ENCODE results near the gene CALHM6.
A peak's percentile ranks its signal among the peaks of the same experiment; 100 is the strongest.
"Not testable (repeated sequence)": the region's sequence is repeated elsewhere in the genome, so short reads cannot be mapped to it uniquely, and the experiment has no call there.

Gene CALHM6

DNA sequence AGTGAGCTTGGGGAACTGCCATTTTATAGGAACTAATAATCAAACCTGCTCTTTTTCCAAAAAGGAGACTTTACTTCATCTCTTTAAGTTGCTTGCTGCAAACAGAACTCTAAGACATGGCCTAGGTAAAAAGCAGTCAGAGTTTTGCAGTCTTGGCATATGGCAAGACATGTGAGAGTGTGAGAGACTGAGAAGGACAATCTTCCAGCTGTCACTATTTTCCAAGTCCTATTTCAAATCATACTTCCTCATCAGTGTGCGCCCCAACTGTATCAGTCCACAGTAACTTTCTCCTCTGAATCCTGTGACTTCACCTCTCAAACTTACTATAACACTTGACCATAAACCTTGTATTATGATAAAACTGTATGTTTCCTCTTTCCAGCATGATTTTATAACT is 10.4 kb downstream of the CALHM6 start:
- Histone ChIP-seq H3K36me3 (ENCODE audit: control insufficient read depth in 2 of 2, insufficient read depth in 2 of 2, low read length in 2 of 2) (no peaks in the 10 kb centered on the region), H3K27me3 (ENCODE audit: control insufficient read depth in 2 of 2, insufficient read depth in 2 of 2, low read length in 2 of 2) (no peaks in the 10 kb centered on the region), H3K4me1 (ENCODE audit: control insufficient read depth in 2 of 2, insufficient read depth in 2 of 2, low read length in 2 of 2) (no peaks in the 10 kb centered on the region), H3K27ac (ENCODE audit: low read depth in 2 of 2, low read length in 2 of 2) (no peak overlapping the region), H3K9ac (ENCODE audit: low read depth in 1 of 2, low read length in 2 of 2) (no peak overlapping the region), H3K4me3 (ENCODE audit: low read length in 2 of 2) (no peak overlapping the region), H3K9me3 (ENCODE audit: control insufficient read depth in 2 of 2, low read length in 2 of 2) (no peaks in the 10 kb centered on the region)

DNA sequence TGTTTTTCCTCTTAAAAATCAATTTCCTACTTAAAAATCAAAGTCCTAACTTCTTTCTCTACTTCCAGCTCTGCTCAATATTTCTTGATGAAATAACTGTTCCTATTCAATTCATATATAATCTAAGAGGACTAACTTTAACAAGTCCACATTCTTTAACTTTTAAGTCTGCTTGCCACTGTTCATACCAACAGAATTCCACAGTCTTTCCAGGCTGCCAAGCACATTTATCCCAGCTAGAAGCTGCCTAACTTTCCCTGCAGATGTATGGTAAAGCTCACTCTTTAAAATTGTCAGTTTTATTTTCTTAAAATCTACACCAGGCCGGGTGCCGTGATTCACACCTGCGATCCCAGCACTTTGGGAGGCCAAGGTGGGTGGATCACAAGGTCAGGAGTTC is 11.5 kb downstream of the CALHM6 start:
- Histone ChIP-seq H3K9me3 (ENCODE audit: control insufficient read depth in 2 of 2, low read length in 2 of 2) (no peaks in the 10 kb centered on the region), H3K9ac (ENCODE audit: low read depth in 1 of 2, low read length in 2 of 2) (no peak overlapping the region), H3K4me3 (ENCODE audit: low read length in 2 of 2) (no peak overlapping the region), H3K36me3 (ENCODE audit: control insufficient read depth in 2 of 2, insufficient read depth in 2 of 2, low read length in 2 of 2) (no peaks in the 10 kb centered on the region), H3K4me1 (ENCODE audit: control insufficient read depth in 2 of 2, insufficient read depth in 2 of 2, low read length in 2 of 2) (no peaks in the 10 kb centered on the region), H3K27ac (ENCODE audit: low read depth in 2 of 2, low read length in 2 of 2) (no peak overlapping the region), H3K27me3 (ENCODE audit: control insufficient read depth in 2 of 2, insufficient read depth in 2 of 2, low read length in 2 of 2) (no peaks in the 10 kb centered on the region)

GRCh38 chr6:116475141-116475540 is 14.0 kb downstream of the CALHM6 start:
- no peaks in the 10 kb centered on the region for H3K4me1 ChIP-seq (ENCODE audit: control insufficient read depth in 2 of 2, insufficient read depth in 2 of 2, low read length in 2 of 2)
- no peak overlapping the region for H3K4me3 ChIP-seq (ENCODE audit: low read length in 2 of 2)
- H3K27ac ChIP-seq (ENCODE audit: low read depth in 2 of 2, low read length in 2 of 2), result peak overlapping the region in 1 of 2 donors; percentile 33
- H3K27me3 ChIP-seq (ENCODE audit: control insufficient read depth in 2 of 2, insufficient read depth in 2 of 2, low read length in 2 of 2), result no peaks in the 10 kb centered on the region
- H3K36me3 ChIP-seq (ENCODE audit: control insufficient read depth in 2 of 2, insufficient read depth in 2 of 2, low read length in 2 of 2), result no peaks in the 10 kb centered on the region
- no peaks in the 10 kb centered on the region for H3K9me3 ChIP-seq (ENCODE audit: control insufficient read depth in 2 of 2, low read length in 2 of 2)
- H3K9ac ChIP-seq (ENCODE audit: low read depth in 1 of 2, low read length in 2 of 2), result no peak overlapping the region

- Histone ChIP-seq H3K27me3 (ENCODE audit: control insufficient read depth in 2 of 2, insufficient read depth in 2 of 2, low read length in 2 of 2) (no peaks in the 10 kb centered on the region), H3K9ac (ENCODE audit: low read depth in 1 of 2, low read length in 2 of 2) (no peak overlapping the region), H3K36me3 (ENCODE audit: control insufficient read depth in 2 of 2, insufficient read depth in 2 of 2, low read length in 2 of 2) (no peaks in the 10 kb centered on the region), H3K4me1 (ENCODE audit: control insufficient read depth in 2 of 2, insufficient read depth in 2 of 2, low read length in 2 of 2) (no peaks in the 10 kb centered on the region), H3K4me3 (ENCODE audit: low read length in 2 of 2) (no peak overlapping the region), H3K27ac (ENCODE audit: low read depth in 2 of 2, low read length in 2 of 2) (peak overlapping the region in 1 of 2 donors; percentile 33), H3K9me3 (ENCODE audit: control insufficient read depth in 2 of 2, low read length in 2 of 2) (no peaks in the 10 kb centered on the region)
These were observed 15.0 kb downstream of the CALHM6 start for GRCh38 chr6:116476002-116476678.

- Histone ChIP-seq H3K27me3 (ENCODE audit: control insufficient read depth in 2 of 2, insufficient read depth in 2 of 2, low read length in 2 of 2) (no peaks in the 10 kb centered on the region), H3K9me3 (ENCODE audit: control insufficient read depth in 2 of 2, low read length in 2 of 2) (no peaks in the 10 kb centered on the region), H3K27ac (ENCODE audit: low read depth in 2 of 2, low read length in 2 of 2) (no peak overlapping the region), H3K4me1 (ENCODE audit: control insufficient read depth in 2 of 2, insufficient read depth in 2 of 2, low read length in 2 of 2) (no peaks in the 10 kb centered on the region), H3K36me3 (ENCODE audit: control insufficient read depth in 2 of 2, insufficient read depth in 2 of 2, low read length in 2 of 2) (no peaks in the 10 kb centered on the region), H3K4me3 (ENCODE audit: low read length in 2 of 2) (no peak overlapping the region), H3K9ac (ENCODE audit: low read depth in 1 of 2, low read length in 2 of 2) (no peak overlapping the region)
These were observed 21.6 kb downstream of the CALHM6 start for GRCh38 chr6:116482780-116483179.

DNA sequence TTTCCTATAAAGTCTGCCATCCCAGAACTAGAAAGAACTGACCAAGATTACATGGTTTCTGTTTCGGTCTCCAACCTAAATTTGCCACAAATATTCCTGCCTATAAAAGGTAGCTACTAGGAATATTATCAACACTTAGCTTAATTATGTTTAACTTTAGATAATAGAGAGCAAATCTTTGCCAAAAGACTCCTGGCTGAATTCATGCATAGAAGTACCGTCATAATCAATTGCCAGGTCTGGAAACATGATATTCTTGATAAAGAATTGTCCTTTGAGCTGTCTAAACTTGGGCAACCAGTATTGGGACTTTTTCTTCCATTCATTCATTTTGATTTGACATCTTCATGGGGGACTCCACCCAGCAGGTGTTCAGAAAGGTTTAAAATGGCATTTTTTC is 22.4 kb downstream of the CALHM6 start:
- H3K4me1 ChIP-seq (ENCODE audit: control insufficient read depth in 2 of 2, insufficient read depth in 2 of 2, low read length in 2 of 2), result no peaks in the 10 kb centered on the region
- no peaks in the 10 kb centered on the region for H3K36me3 ChIP-seq (ENCODE audit: control insufficient read depth in 2 of 2, insufficient read depth in 2 of 2, low read length in 2 of 2)
- no peak overlapping the region for H3K4me3 ChIP-seq (ENCODE audit: low read length in 2 of 2)
- no peaks in the 10 kb centered on the region for H3K9me3 ChIP-seq (ENCODE audit: control insufficient read depth in 2 of 2, low read length in 2 of 2)
- no peak overlapping the region for H3K9ac ChIP-seq (ENCODE audit: low read depth in 1 of 2, low read length in 2 of 2)
- H3K27me3 ChIP-seq (ENCODE audit: control insufficient read depth in 2 of 2, insufficient read depth in 2 of 2, low read length in 2 of 2), result no peaks in the 10 kb centered on the region
- no peak overlapping the region for H3K27ac ChIP-seq (ENCODE audit: low read depth in 2 of 2, low read length in 2 of 2)

GRCh38 chr6:116485559-116486184 is 24.5 kb downstream of the CALHM6 start:
- Histone ChIP-seq H3K9ac (ENCODE audit: low read depth in 1 of 2, low read length in 2 of 2) (no peak overlapping the region), H3K27me3 (ENCODE audit: control insufficient read depth in 2 of 2, insufficient read depth in 2 of 2, low read length in 2 of 2) (no peaks in the 10 kb centered on the region), H3K36me3 (ENCODE audit: control insufficient read depth in 2 of 2, insufficient read depth in 2 of 2, low read length in 2 of 2) (no peaks in the 10 kb centered on the region), H3K27ac (ENCODE audit: low read depth in 2 of 2, low read length in 2 of 2) (no peak overlapping the region), H3K9me3 (ENCODE audit: control insufficient read depth in 2 of 2, low read length in 2 of 2) (no peaks in the 10 kb centered on the region), H3K4me3 (ENCODE audit: low read length in 2 of 2) (no peak overlapping the region), H3K4me1 (ENCODE audit: control insufficient read depth in 2 of 2, insufficient read depth in 2 of 2, low read length in 2 of 2) (no peaks in the 10 kb centered on the region)

DNA sequence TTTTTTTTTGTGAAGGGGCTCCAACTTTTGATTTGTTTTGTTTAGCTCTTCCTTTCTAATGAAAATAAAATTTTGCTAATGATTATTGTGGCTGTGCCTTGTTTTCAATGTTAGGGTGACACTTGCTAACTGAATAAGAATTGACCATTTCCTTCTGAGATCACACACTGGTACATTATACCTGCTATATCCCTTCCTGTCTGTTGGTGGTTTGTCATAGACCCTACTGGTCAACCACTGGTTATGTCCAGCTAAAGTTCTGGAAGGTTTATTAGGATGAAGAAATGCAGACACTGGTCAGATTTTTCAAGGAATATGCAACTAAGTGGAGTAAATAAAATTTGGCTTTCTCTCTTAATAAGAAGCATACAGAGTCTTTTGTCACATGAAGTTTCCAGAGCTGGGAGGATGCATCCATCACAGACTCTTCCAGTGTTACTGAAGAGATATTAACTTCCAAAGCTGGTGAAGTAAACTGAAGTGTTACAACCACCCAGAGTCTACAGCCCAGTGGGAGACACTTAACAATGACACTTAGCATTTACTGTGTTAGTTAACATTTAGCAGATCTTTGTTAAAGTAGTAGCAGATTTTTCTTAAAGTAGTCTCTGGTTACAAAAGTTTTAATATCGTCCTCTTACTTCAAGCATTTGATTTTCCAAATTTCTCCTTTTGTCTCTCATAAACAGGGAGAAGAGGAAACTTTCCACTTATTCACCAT is 30.6 kb downstream of the CALHM6 start:
- no peaks in the 10 kb centered on the region for H3K27me3 ChIP-seq (ENCODE audit: control insufficient read depth in 2 of 2, insufficient read depth in 2 of 2, low read length in 2 of 2)
- H3K9ac ChIP-seq (ENCODE audit: low read depth in 1 of 2, low read length in 2 of 2), result no peak overlapping the region
- H3K9me3 ChIP-seq (ENCODE audit: control insufficient read depth in 2 of 2, low read length in 2 of 2), result no peaks in the 10 kb centered on the region
- no peak overlapping the region for H3K27ac ChIP-seq (ENCODE audit: low read depth in 2 of 2, low read length in 2 of 2)
- no peaks in the 10 kb centered on the region for H3K4me1 ChIP-seq (ENCODE audit: control insufficient read depth in 2 of 2, insufficient read depth in 2 of 2, low read length in 2 of 2)
- H3K36me3 ChIP-seq (ENCODE audit: control insufficient read depth in 2 of 2, insufficient read depth in 2 of 2, low read length in 2 of 2), result no peaks in the 10 kb centered on the region
- H3K4me3 ChIP-seq (ENCODE audit: low read length in 2 of 2), result no peak overlapping the region

DNA sequence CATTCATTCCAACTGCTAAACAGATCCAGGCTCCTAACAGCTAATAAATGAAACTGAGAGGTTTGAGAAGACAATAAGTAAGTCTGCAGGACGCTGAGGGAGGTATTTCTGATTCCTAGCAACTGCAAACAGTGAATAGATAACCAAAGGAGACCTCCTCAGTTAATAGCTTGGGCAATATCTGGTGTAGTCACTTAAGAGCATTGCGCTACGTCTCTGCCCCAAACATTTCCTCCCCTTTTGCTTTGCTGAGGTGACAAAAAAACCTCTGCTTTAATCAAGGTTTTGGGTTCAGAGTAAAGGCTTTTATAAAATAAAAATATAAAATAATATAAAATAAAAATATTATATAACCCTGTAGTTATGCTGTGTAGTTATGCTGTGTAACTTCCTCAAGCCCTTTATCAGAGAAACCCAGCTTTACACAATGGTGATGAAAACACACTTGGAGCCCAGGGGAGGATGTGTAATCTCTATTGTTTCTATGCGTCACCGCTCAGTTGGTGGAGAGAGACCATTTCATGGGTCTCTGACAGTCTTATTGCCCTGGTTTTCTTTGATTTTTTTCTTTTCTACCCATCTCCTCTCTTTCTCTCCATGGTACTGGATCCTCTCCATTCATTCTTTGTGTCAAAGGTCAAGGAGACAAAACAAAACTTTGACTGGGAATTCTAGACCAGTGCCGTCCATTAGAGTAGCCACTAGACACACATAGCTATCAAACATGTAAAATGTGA is 31.3 kb downstream of the CALHM6 start:
- no peaks in the 10 kb centered on the region for H3K9me3 ChIP-seq (ENCODE audit: control insufficient read depth in 2 of 2, low read length in 2 of 2)
- no peaks in the 10 kb centered on the region for H3K36me3 ChIP-seq (ENCODE audit: control insufficient read depth in 2 of 2, insufficient read depth in 2 of 2, low read length in 2 of 2)
- no peaks in the 10 kb centered on the region for H3K27me3 ChIP-seq (ENCODE audit: control insufficient read depth in 2 of 2, insufficient read depth in 2 of 2, low read length in 2 of 2)
- H3K4me1 ChIP-seq (ENCODE audit: control insufficient read depth in 2 of 2, insufficient read depth in 2 of 2, low read length in 2 of 2), result no peaks in the 10 kb centered on the region
- H3K4me3 ChIP-seq (ENCODE audit: low read length in 2 of 2), result no peak overlapping the region
- no peak overlapping the region for H3K27ac ChIP-seq (ENCODE audit: low read depth in 2 of 2, low read length in 2 of 2)
- H3K9ac ChIP-seq (ENCODE audit: low read depth in 1 of 2, low read length in 2 of 2), result no peak overlapping the region

- H3K36me3 ChIP-seq (ENCODE audit: control insufficient read depth in 2 of 2, insufficient read depth in 2 of 2, low read length in 2 of 2); H3K9ac ChIP-seq (ENCODE audit: low read depth in 1 of 2, low read length in 2 of 2); H3K27ac ChIP-seq (ENCODE audit: low read depth in 2 of 2, low read length in 2 of 2); H3K27me3 ChIP-seq (ENCODE audit: control insufficient read depth in 2 of 2, insufficient read depth in 2 of 2, low read length in 2 of 2); H3K4me1 ChIP-seq (ENCODE audit: control insufficient read depth in 2 of 2, insufficient read depth in 2 of 2, low read length in 2 of 2); H3K4me3 ChIP-seq (ENCODE audit: low read length in 2 of 2); H3K9me3 ChIP-seq (ENCODE audit: control insufficient read depth in 2 of 2, low read length in 2 of 2): not testable (repeated sequence)
These were observed 34.0 kb downstream of the CALHM6 start for GRCh38 chr6:116495161-116495560.

All from mucosa of rectum (tissue), 2 donors.